ENCODE results near the gene DHRS11.
"Not testable (repeated sequence)": the region's sequence is repeated elsewhere in the genome, so short reads cannot be mapped to it uniquely, and the experiment has no call there.

Gene DHRS11

DNA sequence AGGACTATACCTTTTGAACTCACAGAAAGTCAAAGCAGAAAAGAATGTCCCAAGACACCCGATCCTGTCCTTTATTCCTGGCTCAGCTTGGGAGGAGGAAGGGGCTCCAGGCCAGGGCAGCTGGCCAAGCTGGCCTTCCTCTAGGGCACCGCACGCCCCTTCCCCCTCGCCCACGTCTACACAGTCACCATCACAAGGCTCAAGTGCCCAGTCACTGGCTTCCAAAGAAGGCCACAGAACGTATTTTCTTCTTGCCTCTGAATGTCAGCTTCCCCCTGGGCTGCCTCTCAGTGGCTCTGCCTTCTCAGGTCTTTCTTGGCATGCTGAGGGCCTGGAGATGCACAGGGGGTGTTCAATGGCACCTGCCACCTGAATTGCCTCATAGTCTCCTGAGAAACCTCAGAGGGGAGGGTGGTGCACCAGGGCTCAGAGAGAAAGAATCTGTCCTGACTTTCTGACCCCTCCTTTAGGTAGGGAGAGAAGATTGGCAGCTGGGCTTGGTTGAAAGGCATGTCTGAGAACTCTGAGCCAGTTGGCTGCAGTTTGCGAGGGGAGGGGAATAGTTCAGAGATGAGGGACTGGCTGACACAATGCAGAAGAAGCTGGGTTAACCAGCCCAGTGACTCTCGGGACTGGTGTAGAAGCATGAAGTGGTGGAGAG lies 2.1 kb downstream of the DHRS11 start:
- no peak for DNase-seq (ENCODE audit: low read depth)

DNA sequence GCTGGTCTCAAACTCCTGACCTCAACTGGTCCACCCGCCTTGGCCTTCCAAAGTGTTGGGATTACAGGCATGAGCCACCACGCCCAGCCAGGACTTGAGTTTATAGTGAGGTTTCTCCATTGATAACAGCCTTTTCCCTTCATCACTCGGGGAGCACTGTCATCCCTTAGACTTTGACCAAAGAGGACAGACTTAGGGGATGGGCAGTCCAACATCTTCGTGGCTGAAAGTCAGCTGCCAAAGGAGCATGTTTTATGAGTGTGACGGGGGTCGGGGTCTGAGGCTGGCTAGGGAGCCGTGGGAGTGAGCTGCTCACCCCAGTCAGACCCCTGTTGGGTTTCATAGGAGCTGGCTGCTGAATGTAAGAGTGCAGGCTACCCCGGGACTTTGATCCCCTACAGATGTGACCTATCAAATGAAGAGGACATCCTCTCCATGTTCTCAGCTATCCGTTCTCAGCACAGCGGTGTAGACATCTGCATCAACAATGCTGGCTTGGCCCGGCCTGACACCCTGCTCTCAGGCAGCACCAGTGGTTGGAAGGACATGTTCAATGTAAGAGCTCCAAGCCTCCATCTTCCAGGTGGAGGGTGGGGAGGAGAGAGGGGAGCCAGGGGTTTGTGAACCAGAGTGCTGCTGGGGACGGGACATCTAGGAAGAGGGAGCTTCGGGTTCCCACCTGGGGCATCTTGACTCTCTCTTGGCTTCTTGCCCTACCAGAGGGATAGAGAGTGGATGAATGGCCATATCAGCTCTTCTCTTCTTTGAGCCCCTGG lies 3.1 kb downstream of the DHRS11 start:
- DNase-seq (ENCODE audit: low read depth) = no peak

DNA sequence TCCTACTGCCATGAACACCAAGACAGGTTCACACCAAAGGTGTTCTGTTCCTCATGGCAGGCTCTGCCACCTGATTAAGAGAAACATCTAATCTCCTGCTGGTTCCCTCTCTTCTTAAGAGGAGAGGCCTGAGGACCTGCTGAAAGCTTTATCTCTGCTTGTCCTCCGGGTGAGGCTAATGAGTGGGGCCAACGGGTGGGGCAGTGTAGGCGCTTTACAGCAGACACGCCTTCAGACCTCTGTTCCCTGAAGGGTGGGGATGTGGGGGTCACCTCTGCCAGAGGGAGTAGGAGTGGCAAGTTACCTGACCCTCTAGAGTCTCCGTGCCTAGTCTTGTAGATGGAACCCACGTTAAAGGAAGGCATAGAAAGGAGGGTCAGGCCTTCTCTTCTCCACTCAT lies 5.5 kb downstream of the DHRS11 start:
- DNase-seq (ENCODE audit: low read depth) = no peak

DNA sequence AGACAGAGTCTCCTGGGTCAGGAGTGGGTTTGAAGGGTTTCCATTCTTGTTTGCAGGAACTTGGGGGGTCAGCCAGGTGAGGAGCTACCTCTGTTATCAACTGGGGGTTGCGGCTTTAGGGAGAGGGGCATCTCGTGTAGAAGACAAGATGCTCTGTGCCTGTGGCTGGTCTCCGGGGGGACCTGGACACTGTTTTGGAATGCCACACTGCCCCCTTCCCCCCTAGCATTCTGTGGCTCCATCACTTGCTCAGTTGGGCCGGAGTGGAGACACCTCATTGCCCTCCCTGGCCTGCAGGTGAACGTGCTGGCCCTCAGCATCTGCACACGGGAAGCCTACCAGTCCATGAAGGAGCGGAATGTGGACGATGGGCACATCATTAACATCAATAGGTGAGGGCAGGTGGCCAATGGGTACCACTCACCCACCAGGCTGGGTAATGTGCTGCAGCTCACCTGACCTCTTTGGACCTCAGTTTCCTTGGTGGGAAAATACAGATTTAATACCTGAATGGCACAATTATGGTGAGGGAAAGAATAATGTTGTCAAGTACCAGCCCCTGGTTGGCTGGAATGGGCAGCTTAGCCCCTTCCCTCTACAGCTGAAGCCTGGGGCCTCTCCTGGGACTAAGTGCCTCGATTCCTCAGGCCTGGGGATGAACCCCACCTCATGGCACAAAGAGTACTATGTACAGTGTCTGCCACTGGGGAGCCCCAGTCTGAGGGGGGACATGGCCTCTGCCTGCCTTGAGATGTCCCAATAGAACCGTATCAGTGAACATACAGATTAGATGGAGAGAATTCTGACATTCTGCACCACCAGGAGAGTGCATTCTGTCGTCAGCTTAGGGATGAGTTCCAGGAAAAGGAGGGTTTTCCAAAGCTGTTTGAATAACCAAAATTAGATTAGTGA lies 6.4 kb downstream of the DHRS11 start:
- no peak for DNase-seq (ENCODE audit: low read depth)

DNA sequence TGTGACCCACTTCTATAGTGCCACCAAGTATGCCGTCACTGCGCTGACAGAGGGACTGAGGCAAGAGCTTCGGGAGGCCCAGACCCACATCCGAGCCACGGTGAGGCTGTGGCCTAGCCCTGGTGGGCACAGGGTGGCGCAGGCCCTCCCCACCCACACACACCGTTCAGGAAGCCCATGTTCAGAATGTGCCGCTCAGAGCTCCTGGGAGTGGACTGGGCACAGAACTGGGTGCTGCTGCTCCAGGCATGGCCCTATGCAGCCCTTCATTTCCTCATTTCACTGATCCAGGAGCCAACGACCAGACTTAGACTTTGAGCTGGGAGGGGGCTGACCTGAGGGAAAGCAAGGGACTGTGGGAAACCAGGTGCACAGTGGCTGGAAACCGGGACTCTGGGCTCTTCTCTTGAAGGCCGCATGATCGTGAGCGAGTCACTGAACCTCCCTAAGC lies 7.3 kb downstream of the DHRS11 start:
- DNase-seq (ENCODE audit: low read depth) = no peak

DNA sequence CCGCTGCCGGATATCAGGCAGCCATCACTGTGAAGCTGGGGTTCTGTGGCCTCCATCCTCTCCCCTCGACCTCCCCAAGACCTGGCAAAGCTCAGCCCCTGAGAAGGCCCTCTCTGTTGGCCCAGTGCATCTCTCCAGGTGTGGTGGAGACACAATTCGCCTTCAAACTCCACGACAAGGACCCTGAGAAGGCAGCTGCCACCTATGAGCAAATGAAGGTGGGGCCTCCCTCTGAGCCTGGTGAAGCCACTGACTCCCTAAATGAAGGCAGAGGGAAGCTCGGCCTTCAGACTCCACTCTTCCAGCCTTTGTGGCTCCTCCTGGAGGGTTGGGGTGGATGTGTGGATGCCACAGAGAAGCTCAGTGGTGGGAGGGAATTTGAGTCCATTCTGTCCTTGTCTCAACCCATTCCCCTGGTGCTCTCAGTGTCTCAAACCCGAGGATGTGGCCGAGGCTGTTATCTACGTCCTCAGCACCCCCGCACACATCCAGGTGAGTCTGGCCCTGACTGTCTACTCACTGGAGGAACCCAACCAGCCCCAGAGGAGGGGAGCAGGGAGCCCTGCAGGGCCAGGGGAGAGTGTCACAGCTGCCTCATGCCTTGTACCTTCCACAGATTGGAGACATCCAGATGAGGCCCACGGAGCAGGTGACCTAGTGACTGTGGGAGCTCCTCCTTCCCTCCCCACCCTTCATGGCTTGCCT lies 8.0 kb downstream of the DHRS11 start:
- no peak for DNase-seq (ENCODE audit: low read depth)

DNA sequence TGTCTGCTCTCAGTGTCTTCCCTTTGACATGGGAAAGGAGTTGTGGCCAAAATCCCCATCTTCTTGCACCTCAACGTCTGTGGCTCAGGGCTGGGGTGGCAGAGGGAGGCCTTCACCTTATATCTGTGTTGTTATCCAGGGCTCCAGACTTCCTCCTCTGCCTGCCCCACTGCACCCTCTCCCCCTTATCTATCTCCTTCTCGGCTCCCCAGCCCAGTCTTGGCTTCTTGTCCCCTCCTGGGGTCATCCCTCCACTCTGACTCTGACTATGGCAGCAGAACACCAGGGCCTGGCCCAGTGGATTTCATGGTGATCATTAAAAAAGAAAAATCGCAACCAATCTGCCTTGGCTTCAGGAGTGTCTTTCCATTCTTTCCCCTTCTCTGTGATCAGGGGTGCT lies 8.8 kb downstream of the DHRS11 start:
- DNase-seq (ENCODE audit: low read depth) = no peak

DNA sequence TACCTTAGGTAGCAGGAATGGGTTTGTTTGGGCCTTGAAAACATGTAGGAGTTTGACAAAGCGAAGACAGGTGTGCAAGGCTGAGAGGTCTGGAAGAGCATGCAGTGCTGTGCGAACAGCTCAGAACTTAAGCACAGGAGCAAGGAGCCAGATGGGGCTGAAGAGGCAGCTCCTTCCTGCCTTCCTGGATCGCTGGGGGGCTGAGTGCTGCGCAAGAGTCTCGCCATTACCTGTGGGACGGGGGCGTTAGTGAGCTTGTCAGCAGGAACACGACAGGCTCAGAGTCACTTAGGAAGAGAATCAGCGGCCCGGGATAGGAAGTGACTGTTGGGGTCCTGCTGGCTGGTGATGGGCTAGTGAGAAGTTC lies 9.2 kb downstream of the DHRS11 start:
- DNase-seq (ENCODE audit: low read depth) = no peak

DNA sequence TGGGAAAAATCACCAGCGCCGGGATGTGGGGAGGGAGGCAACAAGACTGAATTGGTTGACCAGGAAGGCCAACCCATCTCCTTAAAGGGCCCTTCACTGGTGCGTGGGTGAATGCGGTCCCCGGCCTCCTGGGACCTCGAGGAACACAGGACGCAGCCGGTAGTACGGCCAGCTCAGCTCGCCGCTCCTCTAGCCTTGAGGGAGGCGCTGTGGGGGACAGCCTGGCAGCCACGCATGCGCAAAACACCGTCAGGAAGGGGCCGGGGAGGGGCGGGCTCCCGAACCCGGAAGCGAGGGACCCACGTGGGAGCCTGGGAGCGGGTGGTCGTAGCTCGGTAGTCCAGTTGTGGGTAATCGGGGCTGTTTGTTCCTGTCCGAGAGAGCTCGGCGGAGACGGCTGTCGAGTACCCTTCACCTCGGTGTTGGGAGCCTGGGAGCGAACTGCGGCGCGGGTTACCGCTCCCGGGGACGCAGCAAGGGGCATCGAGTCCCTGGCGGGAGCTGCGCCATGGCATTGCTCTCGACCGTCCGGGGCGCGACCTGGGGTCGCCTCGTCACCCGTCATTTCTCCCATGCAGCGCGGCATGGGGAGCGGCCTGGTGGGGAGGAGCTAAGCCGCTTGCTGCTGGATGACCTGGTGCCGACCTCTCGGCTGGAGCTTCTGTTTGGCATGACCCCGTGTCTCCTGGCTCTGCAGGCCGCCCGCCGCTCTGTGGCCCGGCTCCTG lies 9.8 kb downstream of the DHRS11 start, which contains the start of gene MRM1:
Gene MRM1, plus strand, starts transcription at position 281 of the 727 bp plus-strand sequence. Its CDS starts 228 bp downstream, at position 509.
- DNase-seq (ENCODE audit: low read depth) = peak; percentile 52

DNA sequence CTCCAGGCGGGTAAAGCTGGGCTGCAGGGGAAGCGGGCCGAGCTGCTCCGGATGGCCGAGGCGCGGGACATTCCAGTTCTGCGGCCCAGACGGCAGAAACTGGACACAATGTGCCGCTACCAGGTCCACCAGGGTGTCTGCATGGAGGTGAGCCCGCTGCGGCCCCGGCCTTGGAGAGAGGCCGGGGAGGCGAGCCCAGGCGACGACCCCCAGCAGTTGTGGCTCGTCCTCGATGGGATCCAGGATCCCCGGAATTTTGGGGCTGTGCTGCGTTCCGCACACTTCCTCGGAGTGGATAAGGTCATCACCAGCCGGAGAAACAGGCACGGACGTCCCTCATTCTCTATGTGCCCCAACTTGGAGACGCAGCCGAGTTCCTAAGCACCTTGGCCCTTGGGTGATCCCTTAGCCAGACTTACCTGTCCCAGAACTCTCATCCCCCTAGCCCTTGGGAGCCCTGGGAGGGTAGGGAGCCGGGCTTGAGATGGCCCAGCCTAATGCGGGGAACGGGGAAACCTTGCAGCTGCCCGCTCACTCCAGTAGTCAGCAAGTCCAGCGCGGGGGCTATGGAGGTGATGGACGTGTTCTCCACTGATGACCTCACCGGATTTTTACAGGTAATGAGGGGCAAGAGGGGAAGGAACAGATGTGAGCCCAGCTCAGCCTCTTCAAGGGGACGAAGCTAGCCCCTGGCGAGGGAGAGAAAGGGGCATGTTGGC lies 10.5 kb downstream of the DHRS11 start:
- no peak for DNase-seq (ENCODE audit: low read depth)

DNA sequence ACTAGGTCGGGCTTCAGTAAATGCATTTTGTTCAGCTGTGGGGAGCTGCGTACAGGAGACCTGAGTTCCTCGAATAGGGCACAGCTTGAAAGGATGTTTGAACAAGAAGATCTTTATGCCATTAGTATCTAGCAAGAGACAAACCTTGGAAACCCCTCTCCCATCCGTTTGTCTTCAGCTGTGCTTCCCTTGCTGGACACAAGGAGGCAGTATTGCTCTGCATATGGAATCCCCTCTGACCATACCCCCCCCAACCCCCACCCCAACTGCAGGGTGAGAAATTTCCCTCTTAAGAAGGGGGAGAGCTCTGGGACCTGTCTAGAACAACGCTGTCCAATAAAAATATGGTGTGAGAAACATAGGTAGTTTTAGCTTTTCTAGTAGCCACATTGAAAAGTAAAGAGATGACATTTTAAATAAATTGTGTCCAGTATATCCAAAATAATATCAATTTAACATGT lies 11.3 kb downstream of the DHRS11 start:
- DNase-seq (ENCODE audit: low read depth) = no peak

DNA sequence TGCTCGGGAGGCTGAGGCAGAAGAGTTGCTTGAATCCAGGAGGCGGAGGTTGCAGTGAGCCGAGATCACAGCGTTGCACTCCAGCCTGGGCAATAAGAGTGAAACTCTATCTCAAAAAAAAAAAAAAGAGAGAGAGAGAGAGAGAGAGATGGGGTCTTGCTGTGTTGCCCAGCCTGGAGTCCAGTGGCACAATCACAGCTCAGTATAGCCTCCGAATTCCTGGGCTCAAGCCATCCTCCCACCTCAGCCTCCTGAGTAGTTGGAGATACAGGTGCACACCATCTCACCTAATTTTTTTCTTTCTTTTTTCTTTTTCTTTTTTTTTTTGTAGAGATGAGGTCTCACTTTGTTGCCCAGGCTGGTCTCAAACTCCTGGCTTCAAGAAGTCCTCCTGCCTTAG lies 13.3 kb downstream of the DHRS11 start:
- DNase-seq (ENCODE audit: low read depth) = not testable (repeated sequence)

DNA sequence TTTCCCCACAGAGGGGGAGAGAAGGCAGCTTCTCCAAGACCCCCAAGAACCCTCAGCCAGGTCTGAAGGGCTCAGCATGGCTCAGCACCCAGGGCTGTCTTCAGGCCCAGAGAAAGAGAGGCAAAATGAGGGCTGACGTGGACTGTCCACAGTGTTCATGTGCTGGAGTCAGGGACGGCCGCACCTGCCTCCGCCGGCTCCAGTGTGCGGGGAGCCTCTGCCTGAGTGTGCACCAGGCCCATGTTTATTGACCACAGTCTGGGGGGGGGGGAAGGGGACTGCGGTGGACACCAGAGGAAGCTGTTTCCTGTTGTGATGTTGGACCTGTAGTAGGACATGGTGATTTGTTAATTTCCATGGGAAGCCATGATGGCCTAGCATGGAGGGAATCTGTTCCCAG lies 16.6 kb downstream of the DHRS11 start:
- DNase-seq (ENCODE audit: low read depth) = no peak

DNA sequence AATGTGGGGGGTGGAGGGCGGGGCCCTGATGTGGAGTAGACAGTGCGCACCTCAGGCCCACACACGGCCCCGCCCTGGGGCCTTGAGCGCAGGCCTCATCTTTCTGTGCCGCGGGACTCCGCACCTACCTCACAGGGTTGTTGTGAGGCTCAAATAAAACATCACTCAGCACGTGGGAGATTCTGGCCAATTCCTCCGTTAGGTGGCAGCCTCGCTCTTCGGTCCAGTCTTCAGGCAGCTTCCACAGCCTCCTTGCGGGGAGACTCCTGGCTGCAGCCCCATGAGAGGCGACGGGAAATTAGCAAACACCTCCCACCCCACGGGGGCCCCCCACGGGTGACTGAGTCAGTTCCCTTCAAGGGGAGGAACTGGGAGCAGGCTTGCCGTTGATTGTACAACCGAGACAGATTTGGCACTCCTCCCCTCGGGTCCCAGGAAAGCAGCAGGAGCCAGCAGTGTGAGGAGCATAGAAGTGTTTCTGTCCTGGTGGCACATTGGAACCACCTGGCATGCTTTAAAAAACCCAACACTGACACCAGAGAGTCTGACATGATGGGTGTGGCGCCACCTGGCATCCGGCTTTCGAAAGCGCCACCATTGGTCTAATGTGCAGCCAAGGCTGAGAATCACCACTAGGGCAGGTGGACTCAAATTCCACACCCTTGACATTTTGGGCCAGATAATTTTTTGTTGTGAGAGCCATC lies 17.3 kb downstream of the DHRS11 start:
- DNase-seq (ENCODE audit: low read depth) = no peak

DNA sequence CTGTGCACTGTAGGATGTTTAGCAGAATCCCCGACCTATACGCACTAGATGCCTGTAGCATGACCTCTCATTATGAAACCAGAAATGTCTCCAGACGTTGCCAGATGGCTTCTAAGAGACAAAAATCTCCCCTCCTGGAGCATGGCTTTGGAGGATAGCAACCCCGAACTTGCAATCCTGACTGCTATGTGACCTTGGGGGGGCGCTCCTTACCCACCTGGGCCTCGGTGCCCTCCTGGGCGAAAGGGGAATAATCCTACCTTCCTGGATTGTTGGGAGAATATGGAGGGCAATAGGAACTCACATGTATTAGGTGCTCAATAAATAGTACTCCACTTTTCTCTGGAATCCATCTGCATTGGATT lies 17.8 kb downstream of the DHRS11 start:
- DNase-seq (ENCODE audit: low read depth) = no peak

DNA sequence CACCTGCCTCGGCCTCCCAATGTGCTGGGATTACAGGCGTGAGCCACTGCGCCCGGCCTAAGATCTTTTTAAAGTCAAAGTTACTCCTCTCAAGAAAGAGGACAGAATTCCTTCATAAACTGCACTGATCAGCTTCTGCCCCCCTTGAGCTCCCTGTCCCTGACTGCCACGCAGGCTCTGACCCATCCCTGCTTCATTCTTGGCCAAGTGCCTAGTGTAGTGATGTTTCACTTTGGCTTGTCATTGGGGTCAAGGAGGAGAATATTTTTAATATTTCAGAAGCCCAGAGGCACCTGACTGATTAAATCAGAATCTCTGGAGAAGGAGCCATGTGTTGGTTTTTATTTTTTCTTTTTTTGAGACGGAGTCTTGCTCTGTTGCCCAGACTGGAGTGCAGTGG lies 18.8 kb downstream of the DHRS11 start:
- no peak for DNase-seq (ENCODE audit: low read depth)

DNA sequence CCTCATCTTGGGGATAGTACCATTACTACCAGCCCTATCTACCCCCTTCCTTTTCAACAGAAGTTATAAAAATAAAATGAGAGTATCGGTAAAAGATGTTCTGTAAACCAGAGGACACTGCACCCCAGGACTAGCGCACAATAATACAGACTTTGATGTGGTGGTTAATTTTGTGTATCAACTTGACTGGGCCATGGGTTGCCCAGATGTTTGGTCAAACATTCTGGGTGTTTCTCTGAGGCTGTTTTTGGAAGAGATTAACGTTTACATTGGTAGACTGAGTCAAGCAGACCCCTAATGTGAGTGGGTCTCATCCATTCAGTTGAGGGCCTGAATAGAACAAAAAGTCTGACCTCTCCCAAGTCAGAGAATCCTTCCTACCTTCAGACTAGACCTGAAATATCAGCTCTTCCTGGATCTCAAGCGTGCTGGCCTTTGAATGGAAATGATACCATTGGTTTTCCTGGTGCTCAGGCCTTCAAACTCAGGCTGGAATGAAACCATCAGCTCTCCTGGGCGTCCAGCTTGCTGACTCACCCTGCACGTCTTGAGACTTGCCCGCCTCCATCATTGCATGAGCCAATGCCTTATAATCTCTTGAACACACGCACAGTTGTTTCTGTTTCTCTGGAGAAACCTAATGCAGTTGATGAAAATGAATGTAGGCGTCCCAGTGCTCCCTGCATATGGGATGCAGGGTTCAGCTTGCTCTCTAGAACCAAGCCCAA lies 19.8 kb downstream of the DHRS11 start:
- no peak for DNase-seq (ENCODE audit: low read depth)

DNA sequence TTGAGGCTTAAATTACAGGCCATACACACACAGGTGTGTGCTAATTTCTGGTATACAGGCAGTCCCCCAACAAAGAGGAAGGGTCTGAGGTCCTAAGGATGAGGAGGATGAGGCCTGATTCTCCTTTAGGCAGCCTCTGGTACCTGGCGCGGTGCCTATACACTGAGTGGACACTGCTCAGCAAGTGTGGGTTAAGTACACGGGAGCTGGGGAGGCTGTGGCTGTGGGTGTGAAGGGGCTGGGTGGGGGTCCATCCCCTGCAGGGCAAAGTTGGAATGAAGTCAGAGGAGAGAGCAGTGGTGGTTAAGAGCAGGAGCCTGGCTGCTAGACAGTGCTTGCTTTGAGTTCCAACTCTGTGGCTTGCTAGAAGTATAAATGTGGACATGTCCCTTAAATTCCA lies 20.6 kb downstream of the DHRS11 start:
- DNase-seq (ENCODE audit: low read depth) = no peak

DNA sequence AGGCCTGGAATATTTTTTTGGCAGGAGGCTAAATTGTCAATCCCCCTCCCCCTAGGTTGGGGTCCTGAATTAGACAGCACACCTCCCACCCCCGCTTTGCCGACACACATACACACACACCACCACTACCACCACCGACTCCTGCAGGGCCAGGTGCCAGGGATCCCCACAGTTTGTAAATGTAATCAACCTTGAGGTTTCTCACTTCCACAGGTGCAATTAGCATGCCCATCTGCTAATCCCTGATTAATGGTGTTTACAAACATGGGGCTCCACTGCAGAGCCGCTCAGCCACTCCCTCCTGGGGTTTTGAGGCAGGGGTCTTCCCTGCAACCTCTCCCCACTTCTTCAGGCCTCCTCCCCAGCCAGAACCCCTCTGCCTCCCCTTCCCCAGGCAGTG lies 21.5 kb downstream of the DHRS11 start:
- no peak for DNase-seq (ENCODE audit: low read depth)
